Liver (tissue), 3 donors: ENCODE results near the gene CCL21.

Experiments used
- CTCF ChIP-seq: fragments of 150-350 bp; IDR thresholded peaks from 2 replicates; pipeline ENCODE4 v1.5.1; 2017; ENCODE audit warnings: improper control_type of control experiment, low read depth, low read length; ENCODE audit not compliant: missing input control
- EGR1 ChIP-seq, 2 donors: IDR thresholded peaks; 2 replicates each; pipeline ENCODE4 v1.6.1; 2016 to 2018; ENCODE audit warnings: antibody characterized with exemption in 2 of 2, low read depth in 2 of 2
- FOXA1 ChIP-seq: IDR thresholded peaks from 2 replicates; pipeline ENCODE4 v1.6.1; 2016; ENCODE audit warnings: antibody characterized with exemption
- FOXA2 ChIP-seq: IDR thresholded peaks from 2 replicates; pipeline ENCODE4 v1.6.1; 2016; ENCODE audit warnings: antibody characterized with exemption
- GABPA ChIP-seq, 2 donors: IDR thresholded peaks in 1 of 2; conservative IDR thresholded peaks in 1 of 2; 2 replicates each; pipeline ENCODE4 v1.6.1; 2016; ENCODE audit warnings: antibody characterized with exemption in 2 of 2, mild to moderate bottlenecking in 1 of 2, moderate library complexity in 1 of 2
- HNF4A ChIP-seq, 2 donors: conservative IDR thresholded peaks; 2 replicates each; pipeline ENCODE4 v1.6.1; 2016; ENCODE audit warnings: antibody characterized with exemption in 2 of 2, mild to moderate bottlenecking in 2 of 2
- HNF4G ChIP-seq: IDR thresholded peaks from 2 replicates; pipeline ENCODE4 v1.6.1; 2016; ENCODE audit warnings: antibody characterized with exemption
- MAX ChIP-seq: IDR thresholded peaks from 2 replicates; pipeline ENCODE4 v1.6.1; 2016; ENCODE audit warnings: antibody characterized with exemption
- NR2F2 ChIP-seq: IDR thresholded peaks from 2 replicates; pipeline ENCODE4 v1.6.1; 2016; ENCODE audit warnings: antibody characterized with exemption
- RAD21 ChIP-seq, 2 donors: IDR thresholded peaks; 2 replicates each; pipeline ENCODE4 v1.6.1; 2016; ENCODE audit warnings: antibody characterized with exemption in 2 of 2, mild to moderate bottlenecking in 2 of 2
- REST ChIP-seq: IDR thresholded peaks from 2 replicates; pipeline ENCODE4 v1.6.1; 2016; ENCODE audit warnings: antibody characterized with exemption, mild to moderate bottlenecking
- SP1 ChIP-seq: IDR thresholded peaks from 2 replicates; pipeline ENCODE4 v1.6.1; 2018; ENCODE audit warnings: antibody characterized with exemption, mild to moderate bottlenecking
- YY1 ChIP-seq: IDR thresholded peaks from 2 replicates; pipeline ENCODE4 v1.6.1; 2016; ENCODE audit warnings: antibody characterized with exemption, mild to moderate bottlenecking
- ZBTB33 ChIP-seq: IDR thresholded peaks from 2 replicates; pipeline ENCODE4 v1.6.1; 2016; ENCODE audit warnings: antibody characterized with exemption
- donor health status: healthy.
- donor health status: healthy.

GRCh38 chr9:34675048-34675714, 34.8 kb downstream of the CCL21 start:
- TF ChIP-seq CTCF (peak; percentile 96), EGR1 (IDR thresholded peaks at IDR 0.05; ENCODE audit: low read depth in 2 of 2) (no peak), FOXA1 (no peak), GABPA (IDR thresholded peaks at IDR 0.05 in 1 of 2, conservative IDR thresholded peaks at IDR 0.05 in 1 of 2) (no peak), ZBTB33 (no peak), HNF4G (no peak), HNF4A (conservative IDR thresholded peaks at IDR 0.05) (peak; percentile 29 to 56), REST (no peak), RAD21 (IDR thresholded peaks at IDR 0.05) (peak; percentile 96 to 98), FOXA2 (no peak), YY1 (no peak), MAX (no peak), SP1 (peak; percentile 7), NR2F2 (no peak)
